HG03571 (cell line): ENCODE results near the gene DACH2.

Experiments
- ATAC-seq: cut with Tn5 transposase; IDR thresholded peaks from one replicate; pipeline ENCODE4 v1.9.1; 2021; ENCODE audit not compliant: unreplicated experiment

DACH2 gene

DNA sequence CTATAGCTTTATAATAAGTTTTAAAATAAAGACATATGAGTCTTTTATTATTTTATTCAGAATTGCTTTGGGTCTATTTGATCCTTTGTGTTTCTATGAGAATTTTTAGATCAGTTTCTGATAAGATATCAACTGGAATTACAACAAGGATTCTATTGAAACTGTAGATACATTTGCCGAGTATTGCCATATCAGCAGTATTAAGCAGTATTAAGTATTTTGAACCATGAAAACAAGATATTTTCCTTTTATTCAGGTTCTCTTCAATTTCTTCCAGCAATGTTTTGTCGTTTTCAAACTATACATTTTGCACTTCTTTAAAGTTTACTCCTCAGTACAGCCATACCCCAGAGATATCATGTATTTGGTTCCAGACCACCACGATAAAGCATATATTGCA, 598.8 kb downstream of the DACH2 start:
- no peak for ATAC-seq

DNA sequence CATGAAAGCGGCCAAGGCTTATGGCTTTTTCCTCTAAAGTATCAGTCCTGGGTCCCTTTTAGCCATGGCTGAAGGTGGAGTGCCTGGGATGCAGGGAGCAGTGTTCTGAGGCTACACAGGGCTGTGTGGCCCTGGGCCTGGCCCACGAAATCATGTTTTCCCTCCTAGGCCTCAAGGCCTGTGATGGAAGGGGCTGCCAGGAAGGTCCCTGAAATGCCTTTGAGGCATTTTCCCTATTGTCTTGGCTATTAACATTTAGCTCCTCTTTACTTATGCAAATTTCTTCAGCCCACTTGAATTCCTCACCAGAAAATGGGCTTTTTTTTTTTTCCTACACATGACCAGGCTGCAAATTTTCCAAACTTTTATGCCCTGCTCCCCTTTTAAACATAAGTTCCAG, 657.0 kb downstream of the DACH2 start:
- no peak for ATAC-seq

DNA sequence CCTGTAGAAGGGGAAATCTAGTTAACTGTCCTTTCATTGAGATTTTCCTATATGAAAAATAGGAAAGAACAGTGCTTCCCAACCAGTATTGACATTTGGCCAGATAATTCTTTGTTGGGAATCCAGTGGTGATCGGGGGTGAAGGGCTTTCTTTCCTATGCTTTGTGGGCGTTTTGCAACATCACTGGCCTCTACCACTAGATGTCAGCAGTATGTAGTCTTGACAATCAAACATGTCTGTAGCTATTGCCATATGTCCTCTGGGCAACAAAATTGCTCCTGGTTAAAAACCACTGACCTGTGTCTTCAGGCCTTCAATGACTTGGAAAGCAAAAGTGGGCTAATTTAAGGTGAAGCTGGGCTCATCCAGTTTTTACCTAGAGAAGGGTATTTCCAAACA, 658.5 kb downstream of the DACH2 start:
- no peak for ATAC-seq

DNA sequence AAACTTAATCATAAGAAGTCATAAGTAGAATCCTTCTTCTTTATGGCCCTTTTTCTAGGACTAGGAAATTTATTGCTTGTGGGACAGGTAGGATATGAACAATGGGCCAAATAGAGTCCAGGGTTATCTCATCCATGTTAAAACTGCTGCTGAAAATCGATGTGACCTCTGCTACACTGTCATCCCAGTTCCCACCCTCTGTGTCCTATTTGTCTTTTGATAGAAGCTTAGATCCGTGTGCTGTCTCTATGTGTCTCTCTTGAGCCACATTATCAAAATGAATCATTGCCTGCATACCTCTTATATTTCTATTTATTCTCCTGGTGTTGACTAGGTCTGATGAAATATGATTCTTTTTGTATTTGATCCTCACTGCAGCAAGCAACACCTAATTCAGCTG, 661.4 kb downstream of the DACH2 start:
- ATAC-seq, result no peak

DNA sequence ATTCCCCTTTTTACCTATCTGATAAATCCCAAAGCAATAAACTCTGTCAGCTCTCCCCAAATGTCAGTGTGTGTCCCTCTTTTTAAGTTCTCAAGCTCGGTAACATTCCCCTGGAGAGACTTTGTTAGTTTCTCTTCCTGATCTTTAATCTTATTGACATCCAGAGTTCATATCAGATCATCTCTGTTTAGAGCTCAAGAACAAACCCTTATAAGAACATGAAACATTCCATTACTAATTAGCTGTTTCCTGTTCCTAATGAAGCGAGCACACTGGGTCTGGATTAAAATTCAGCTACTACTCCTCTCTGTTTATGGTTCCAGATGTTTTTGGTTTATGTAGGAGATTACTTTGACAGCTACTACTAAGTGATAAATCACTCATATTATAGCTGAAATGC, 681.5 kb downstream of the DACH2 start:
- ATAC-seq, result no peak

DNA sequence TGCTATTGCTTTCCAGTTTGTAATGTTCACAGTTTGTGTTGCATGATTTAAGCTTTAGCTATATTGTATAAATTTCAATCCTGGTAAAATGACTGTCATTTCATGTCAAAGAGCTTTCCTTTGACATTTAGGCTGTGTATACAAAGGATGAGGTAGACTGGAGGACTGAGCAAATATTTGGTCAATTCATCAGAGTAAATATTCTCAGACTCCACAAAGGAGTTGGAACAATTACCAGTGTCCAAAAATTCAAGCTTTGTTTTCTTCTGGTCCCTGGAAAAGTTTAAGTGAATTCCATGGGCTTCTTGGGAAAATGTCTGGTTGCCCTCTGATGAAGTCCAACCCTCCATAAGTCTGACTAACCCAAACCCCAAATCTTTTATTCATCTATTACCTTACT, 682.4 kb downstream of the DACH2 start:
- ATAC-seq, result no peak

DNA sequence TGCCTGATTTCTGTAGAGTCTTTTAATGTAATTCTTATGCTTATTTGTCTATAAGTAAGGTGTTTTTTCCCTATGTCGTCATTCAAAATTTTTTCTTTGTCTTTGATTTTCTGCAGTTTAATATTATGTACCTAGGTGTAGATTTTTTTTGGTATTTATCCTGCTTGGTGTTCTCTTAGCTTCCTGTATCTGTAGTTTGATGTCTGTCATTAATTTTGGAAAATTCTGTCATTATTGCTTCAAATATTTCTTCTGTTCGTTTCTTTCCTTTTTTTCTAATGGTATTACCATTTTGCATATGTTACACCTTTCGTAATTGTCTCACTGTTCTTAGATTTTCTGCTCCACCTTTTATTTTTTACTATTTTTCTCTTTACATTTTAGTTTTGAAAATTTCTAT, 696.9 kb downstream of the DACH2 start:
- ATAC-seq, result no peak
